Natural killer cell treated with Interleukin-12 subunit alpha and Interleukin-12 subunit beta and Interleukin-15 and Interleukin-18, amount 100 ng/mL, for 72 hours (primary cell): Measurements from ENCODE around the gene MBLAC2. TPM values are rescaled to one million over a fixed set of nuclear protein-coding genes. Genes with fewer than 3 reads are reported as not detected.
A peak's percentile ranks its signal among the peaks of the same experiment; 100 is the strongest.

ENCODE experiments used
- ATAC-seq, 2 donors: fragments of 150-1000 bp; cut with Tn5 transposase in 1 of 2; sonication (Bioruptor Pico), chemical (Tn5 transposase) in 1 of 2; 2 replicates each; pipeline ENCODE4 v1.10.0; 2021
- DNase-seq: peaks from one replicate; pipeline ENCODE4 v3.0.0; 2022; ENCODE audit warnings: low spot score
- H3K27ac Mint-ChIP-seq, 2 donors: 1 replicate in 1 of 2; 2 replicates in 1 of 2; pipeline ENCODE4 v1.8.0; 2022; ENCODE audit warnings: mixed read lengths in 2 of 2, mild to moderate bottlenecking in 1 of 2, moderate library complexity in 1 of 2
- H3K27me3 Mint-ChIP-seq, 2 donors: 1 replicate in 1 of 2; 2 replicates in 1 of 2; pipeline ENCODE4 v1.8.0; 2022; ENCODE audit warnings: mixed read lengths in 2 of 2
- H3K36me3 Mint-ChIP-seq: one replicate; pipeline ENCODE4 v1.8.0; 2022; ENCODE audit warnings: mixed read lengths
- H3K4me1 Mint-ChIP-seq, 2 donors: 1 replicate in 1 of 2; 2 replicates in 1 of 2; pipeline ENCODE4 v1.8.0; 2022; ENCODE audit warnings: low read depth in 2 of 2, mixed read lengths in 2 of 2, mild to moderate bottlenecking in 1 of 2
- H3K4me3 Mint-ChIP-seq: one replicate; pipeline ENCODE4 v1.8.0; 2022; ENCODE audit warnings: mixed read lengths
- H3K9me3 Mint-ChIP-seq: 2 replicates; pipeline ENCODE4 v1.8.0; 2022; ENCODE audit warnings: mixed read lengths
- total RNA-seq, 2 donors: library from RNA; stranded (reverse); gene quantifications; one replicate each; pipeline ENCODE4 v1.2.3, GENCODE V29; 2022

The MBLAC2 gene
- total RNA-seq, result 1 to 10 TPM; 3.2 to 4.9 TPM

- ATAC-seq (peak; percentile 94 to 97), DNase-seq (peak; percentile 93)
- H3K4me1 Mint-ChIP-seq, result peaks cover 27 to 34% of the 10 kb centered on the region in 2 donors
- peak within 1 kb of the TSS; percentile 94 for H3K4me3 Mint-ChIP-seq
- no peaks in the 10 kb centered on the region for H3K27me3 Mint-ChIP-seq
- peak within 1 kb of the TSS; percentile 84 for H3K27ac Mint-ChIP-seq
- H3K36me3 Mint-ChIP-seq, result no peaks in the 10 kb centered on the region
- H3K9me3 Mint-ChIP-seq, result no peaks in the 10 kb centered on the region
Observed at GRCh38 chr5:90474235-90475107, at the start of gene MBLAC2, which contains the start of gene POLR3G. Gene MBLAC2, minus strand, starts transcription at chr5:90474771. Its CDS starts 479 bp downstream, at chr5:90474292. Gene POLR3G, plus strand, starts transcription at chr5:90474864. Its CDS starts 10,704 bp downstream, at chr5:90485568.

DNA sequence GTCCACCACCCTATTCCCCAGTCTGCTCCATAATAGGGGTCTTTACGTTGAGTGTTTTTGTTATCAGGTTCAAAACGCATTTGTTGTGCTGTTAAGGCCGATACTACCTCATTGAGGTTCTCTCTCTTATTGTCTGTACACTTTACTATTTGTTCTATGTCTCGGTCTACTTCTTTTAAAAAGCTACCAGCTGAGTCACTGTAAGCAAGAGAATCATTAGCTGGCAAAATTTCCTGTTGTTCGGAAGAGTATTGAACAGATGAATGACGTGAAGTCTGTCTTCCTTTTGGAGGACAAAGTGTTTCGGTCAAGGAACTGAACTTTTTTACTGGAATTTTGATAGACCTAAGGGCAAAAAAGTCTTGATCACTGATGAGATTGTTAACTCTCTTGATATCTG lies 44.5 kb upstream of the MBLAC2 start:
- ATAC-seq (no peak), DNase-seq (no peak)
- peak overlapping the region in 1 of 2 donors; percentile 3 for H3K27ac Mint-ChIP-seq
- H3K4me3 Mint-ChIP-seq, result no peak overlapping the region
- H3K4me1 Mint-ChIP-seq, result peaks cover 9 to 24% of the 10 kb centered on the region in 2 donors
- no peaks in the 10 kb centered on the region for H3K9me3 Mint-ChIP-seq
- H3K36me3 Mint-ChIP-seq, result peaks cover 32% of the 10 kb centered on the region
- no peaks in the 10 kb centered on the region for H3K27me3 Mint-ChIP-seq

GRCh38 chr5:90518661-90519060 lies 44.1 kb upstream of the MBLAC2 start:
- no peak for ATAC-seq
- Mint-ChIP-seq H3K27ac (peak overlapping the region in 1 of 2 donors; percentile 3), H3K4me3 (no peak overlapping the region)

DNA sequence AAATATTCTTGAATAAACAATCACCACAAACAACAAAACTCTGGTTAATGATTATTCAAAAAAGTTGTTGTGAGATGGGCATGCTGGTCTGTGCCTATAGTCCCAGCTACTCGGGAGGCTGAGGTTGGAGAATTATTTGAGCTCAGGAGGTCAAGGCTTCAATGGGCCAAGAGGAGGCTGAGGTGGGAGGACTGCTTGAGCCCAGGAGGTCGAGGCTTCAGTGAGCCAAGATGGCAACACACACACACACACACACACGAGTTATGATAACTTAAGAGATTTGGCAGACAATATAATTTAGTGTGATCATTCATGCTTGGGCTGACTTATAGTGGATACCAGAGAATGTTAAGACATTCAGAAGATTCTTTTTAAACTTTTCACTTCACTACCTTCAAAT lies 39.9 kb upstream of the MBLAC2 start:
- Mint-ChIP-seq H3K36me3 (peaks cover 11% of the 10 kb centered on the region), H3K27me3 (no peaks in the 10 kb centered on the region), H3K27ac (no peak overlapping the region), H3K9me3 (no peaks in the 10 kb centered on the region), H3K4me3 (no peak overlapping the region), H3K4me1 (peaks cover 5 to 9% of the 10 kb centered on the region in 2 donors)
- no peak for ATAC-seq
- DNase-seq, result no peak

More at GRCh38 chr5:90518661-90519060, 44.1 kb upstream of the MBLAC2 start:
- Mint-ChIP-seq H3K4me1 (peaks cover 9 to 24% of the 10 kb centered on the region in 2 donors), H3K36me3 (peaks cover 32% of the 10 kb centered on the region), H3K9me3 (no peaks in the 10 kb centered on the region), H3K27me3 (no peaks in the 10 kb centered on the region)
- no peak for DNase-seq

- no peaks in the 10 kb centered on the region for H3K9me3 Mint-ChIP-seq
- no peak for ATAC-seq
- no peak overlapping the region for H3K4me3 Mint-ChIP-seq
- H3K4me1 Mint-ChIP-seq, result no peaks in the 10 kb centered on the region
- no peak overlapping the region for H3K27ac Mint-ChIP-seq
- H3K36me3 Mint-ChIP-seq, result no peaks in the 10 kb centered on the region
- no peak for DNase-seq
- H3K27me3 Mint-ChIP-seq, result no peaks in the 10 kb centered on the region
Observed at GRCh38 chr5:90510438-90510837, 35.9 kb upstream of the MBLAC2 start.

DNA sequence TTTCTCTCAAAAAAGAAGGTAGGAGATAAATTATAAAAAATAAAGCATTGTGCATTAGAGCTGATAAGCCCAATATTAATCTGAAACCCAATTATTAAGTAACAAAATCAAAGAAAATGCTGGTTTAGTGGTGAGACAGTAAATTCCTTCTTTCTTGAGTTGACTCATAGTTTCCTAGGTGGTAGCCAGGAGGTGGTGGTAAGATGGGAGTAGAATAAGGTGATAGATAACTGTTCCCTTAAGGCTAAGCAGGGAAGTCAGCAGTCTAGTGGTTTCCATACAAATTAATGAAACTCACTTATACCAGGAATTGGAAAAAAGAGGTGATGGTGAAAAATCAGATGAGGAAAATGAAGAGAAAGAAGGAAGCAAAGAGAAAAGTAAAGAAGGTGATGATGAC lies 31.6 kb upstream of the MBLAC2 start:
- Mint-ChIP-seq H3K9me3 (no peaks in the 10 kb centered on the region), H3K4me1 (no peaks in the 10 kb centered on the region)
- no peak for ATAC-seq

GRCh38 chr5:90504743-90505142 lies 30.2 kb upstream of the MBLAC2 start:
- H3K36me3 Mint-ChIP-seq, result no peaks in the 10 kb centered on the region
- H3K9me3 Mint-ChIP-seq, result no peaks in the 10 kb centered on the region
- no peaks in the 10 kb centered on the region for H3K27me3 Mint-ChIP-seq
- no peaks in the 10 kb centered on the region for H3K4me1 Mint-ChIP-seq
- DNase-seq (no peak), ATAC-seq (no peak)
- H3K4me3 Mint-ChIP-seq, result no peak overlapping the region
- no peak overlapping the region for H3K27ac Mint-ChIP-seq

More for the DNA sequence above, 31.6 kb upstream of the MBLAC2 start:
- DNase-seq, result no peak
- Mint-ChIP-seq H3K4me3 (no peak overlapping the region), H3K27me3 (no peaks in the 10 kb centered on the region), H3K27ac (no peak overlapping the region), H3K36me3 (no peaks in the 10 kb centered on the region)

DNA sequence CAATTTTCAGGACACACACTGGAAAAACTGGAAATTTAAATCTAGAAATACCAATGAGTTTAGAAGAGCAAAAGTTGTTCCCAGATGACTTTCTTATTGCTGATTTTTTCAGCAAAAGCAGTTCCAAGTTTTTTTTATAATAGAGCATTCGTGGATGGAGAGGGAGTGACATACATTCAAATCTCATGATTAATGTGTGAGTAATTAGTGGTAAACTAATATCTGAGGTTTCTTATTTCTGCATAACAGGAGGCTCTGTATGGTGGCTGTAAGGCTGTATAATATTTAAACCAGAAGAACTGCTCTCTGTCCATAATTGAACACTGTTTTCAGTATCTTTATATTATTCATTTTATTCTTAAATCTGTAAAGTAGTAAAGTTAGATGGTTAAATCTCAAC lies 29.0 kb upstream of the MBLAC2 start:
- Mint-ChIP-seq H3K4me3 (no peak overlapping the region), H3K4me1 (no peaks in the 10 kb centered on the region), H3K27me3 (peaks cover 0 to 8% of the 10 kb centered on the region in 2 donors), H3K36me3 (no peaks in the 10 kb centered on the region), H3K9me3 (no peaks in the 10 kb centered on the region), H3K27ac (no peak overlapping the region)
- no peak for ATAC-seq
- DNase-seq, result no peak

DNA sequence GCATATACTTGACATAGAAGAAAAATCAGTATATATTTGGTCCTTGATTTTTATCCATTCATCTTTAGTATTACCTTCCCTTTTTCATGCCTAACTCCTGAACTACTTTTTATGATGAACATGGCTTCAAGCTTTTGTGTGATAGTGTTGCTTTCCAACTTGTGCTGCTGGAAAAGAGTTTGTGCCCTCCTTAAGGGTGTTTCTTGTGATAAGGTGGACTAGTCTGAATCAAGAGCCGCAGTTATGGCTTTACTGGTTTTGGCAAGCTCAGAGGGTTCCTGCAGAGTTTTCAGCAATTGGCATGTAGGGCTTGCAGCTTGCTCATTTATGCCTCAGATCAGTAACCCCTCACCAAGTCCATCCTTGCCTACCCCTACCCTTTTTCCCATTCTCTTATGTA lies 20.6 kb upstream of the MBLAC2 start:
- H3K27ac Mint-ChIP-seq, result no peak overlapping the region
- H3K36me3 Mint-ChIP-seq, result peaks cover 4% of the 10 kb centered on the region
- peaks cover 0 to 11% of the 10 kb centered on the region in 2 donors for H3K27me3 Mint-ChIP-seq
- DNase-seq (no peak), ATAC-seq (no peak)
- no peaks in the 10 kb centered on the region for H3K4me1 Mint-ChIP-seq
- H3K4me3 Mint-ChIP-seq, result no peak overlapping the region
- no peaks in the 10 kb centered on the region for H3K9me3 Mint-ChIP-seq

DNA sequence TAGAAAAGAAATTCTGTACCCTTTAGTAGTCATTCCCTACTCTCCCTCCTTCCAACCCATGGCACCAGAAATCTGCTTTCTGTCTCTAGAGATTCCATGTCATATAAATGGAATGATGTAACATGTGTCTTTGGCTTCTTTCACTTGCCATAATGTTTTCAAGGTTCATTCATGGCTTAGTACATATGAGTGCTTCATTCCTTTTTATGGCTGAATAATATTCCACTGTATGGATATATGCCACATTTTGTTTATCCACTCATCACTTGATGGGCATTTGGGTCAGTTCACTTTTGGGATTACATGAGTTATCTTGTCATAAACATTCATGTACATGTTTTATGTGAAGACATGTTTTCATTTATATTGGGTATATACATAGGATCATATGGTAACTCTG lies 19.5 kb upstream of the MBLAC2 start:
- peaks cover 4% of the 10 kb centered on the region for H3K36me3 Mint-ChIP-seq
- ATAC-seq, result no peak
- H3K9me3 Mint-ChIP-seq, result no peaks in the 10 kb centered on the region
- no peak overlapping the region for H3K4me3 Mint-ChIP-seq
- no peak for DNase-seq
- H3K4me1 Mint-ChIP-seq, result no peaks in the 10 kb centered on the region
- peaks cover 0 to 7% of the 10 kb centered on the region in 2 donors for H3K27me3 Mint-ChIP-seq
- no peak overlapping the region for H3K27ac Mint-ChIP-seq

GRCh38 chr5:90488791-90489190 lies 14.2 kb upstream of the MBLAC2 start:
- DNase-seq, result no peak
- Mint-ChIP-seq H3K27me3 (no peaks in the 10 kb centered on the region), H3K4me1 (no peaks in the 10 kb centered on the region), H3K36me3 (no peaks in the 10 kb centered on the region), H3K4me3 (no peak overlapping the region), H3K27ac (no peak overlapping the region), H3K9me3 (no peaks in the 10 kb centered on the region)
- no peak for ATAC-seq

- no peaks in the 10 kb centered on the region for H3K27me3 Mint-ChIP-seq
- H3K9me3 Mint-ChIP-seq, result no peaks in the 10 kb centered on the region
Observed at GRCh38 chr5:90484540-90484939, 10.0 kb upstream of the MBLAC2 start.

GRCh38 chr5:90483206-90483605 lies 8.6 kb upstream of the MBLAC2 start:
- no peak for ATAC-seq
- H3K4me1 Mint-ChIP-seq, result no peaks in the 10 kb centered on the region
- H3K36me3 Mint-ChIP-seq, result no peaks in the 10 kb centered on the region
- H3K27ac Mint-ChIP-seq, result no peak overlapping the region
- H3K4me3 Mint-ChIP-seq, result no peak overlapping the region
- H3K27me3 Mint-ChIP-seq, result no peaks in the 10 kb centered on the region
- DNase-seq, result no peak
- H3K9me3 Mint-ChIP-seq, result no peaks in the 10 kb centered on the region

More at GRCh38 chr5:90484540-90484939, 10.0 kb upstream of the MBLAC2 start:
- DNase-seq (no peak), ATAC-seq (no peak)
- Mint-ChIP-seq H3K27ac (no peak overlapping the region), H3K36me3 (no peaks in the 10 kb centered on the region), H3K4me3 (no peak overlapping the region), H3K4me1 (no peaks in the 10 kb centered on the region)

- DNase-seq (no peak), ATAC-seq (no peak)
- Mint-ChIP-seq H3K9me3 (no peaks in the 10 kb centered on the region), H3K4me1 (peaks cover 5 to 6% of the 10 kb centered on the region in 2 donors), H3K36me3 (no peaks in the 10 kb centered on the region), H3K4me3 (no peak overlapping the region), H3K27ac (no peak overlapping the region), H3K27me3 (no peaks in the 10 kb centered on the region)
Observed at GRCh38 chr5:90480699-90481098, 6.1 kb upstream of the MBLAC2 start.
